PC-3 (cell line): ENCODE data around the gene BTBD19.

Experiments used
- EZH2 ChIP-seq: fragments of 300-600 bp; sonication (generic); IDR thresholded peaks from one replicate; pipeline ENCODE4 v1.6.1; 2017; ENCODE audit warnings: antibody characterized with exemption, mild to moderate bottlenecking, low read length; ENCODE audit not compliant: unreplicated experiment
- EZH2phosphoT487 ChIP-seq: fragments of 300-600 bp; sonication (generic); IDR thresholded peaks from 2 replicates; pipeline ENCODE4 v1.6.1; 2018; ENCODE audit warnings: mild to moderate bottlenecking, antibody characterized with exemption, low read length, borderline replicate concordance
- TF ChIP-seq, protein P1 (sequence below): fragments of 300-600 bp; sonication (generic); conservative IDR thresholded peaks from 2 replicates; pipeline ENCODE4 v1.5.1; 2017; ENCODE audit warnings: antibody characterized with exemption, low read depth, mild to moderate bottlenecking, low read length

DNA sequence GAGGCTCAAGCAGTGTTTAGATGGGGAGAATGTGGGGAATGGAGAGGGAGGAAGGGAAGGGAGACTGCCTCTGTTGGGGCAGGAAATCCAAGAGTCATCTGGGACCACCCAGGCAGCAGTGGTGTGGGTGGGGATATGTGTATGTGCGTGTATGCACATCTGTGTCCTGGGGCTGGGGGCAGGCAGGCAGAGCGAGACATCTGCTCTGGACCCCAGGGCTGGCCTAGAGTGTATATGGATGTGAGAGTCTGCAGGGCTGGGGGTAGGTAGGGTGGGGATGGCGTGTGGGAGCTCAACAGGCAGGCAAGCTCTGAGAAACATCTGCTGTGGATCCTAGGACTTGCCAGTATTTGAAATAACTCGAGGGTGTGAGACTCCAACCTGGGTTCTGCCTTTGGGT is 31.3 kb downstream of the BTBD19 start:
- TF ChIP-seq, protein P1, sequence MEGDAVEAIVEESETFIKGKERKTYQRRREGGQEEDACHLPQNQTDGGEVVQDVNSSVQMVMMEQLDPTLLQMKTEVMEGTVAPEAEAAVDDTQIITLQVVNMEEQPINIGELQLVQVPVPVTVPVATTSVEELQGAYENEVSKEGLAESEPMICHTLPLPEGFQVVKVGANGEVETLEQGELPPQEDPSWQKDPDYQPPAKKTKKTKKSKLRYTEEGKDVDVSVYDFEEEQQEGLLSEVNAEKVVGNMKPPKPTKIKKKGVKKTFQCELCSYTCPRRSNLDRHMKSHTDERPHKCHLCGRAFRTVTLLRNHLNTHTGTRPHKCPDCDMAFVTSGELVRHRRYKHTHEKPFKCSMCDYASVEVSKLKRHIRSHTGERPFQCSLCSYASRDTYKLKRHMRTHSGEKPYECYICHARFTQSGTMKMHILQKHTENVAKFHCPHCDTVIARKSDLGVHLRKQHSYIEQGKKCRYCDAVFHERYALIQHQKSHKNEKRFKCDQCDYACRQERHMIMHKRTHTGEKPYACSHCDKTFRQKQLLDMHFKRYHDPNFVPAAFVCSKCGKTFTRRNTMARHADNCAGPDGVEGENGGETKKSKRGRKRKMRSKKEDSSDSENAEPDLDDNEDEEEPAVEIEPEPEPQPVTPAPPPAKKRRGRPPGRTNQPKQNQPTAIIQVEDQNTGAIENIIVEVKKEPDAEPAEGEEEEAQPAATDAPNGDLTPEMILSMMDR, result no peak
- TF ChIP-seq EZH2 (no peak), EZH2phosphoT487 (no peak)
